Measurements from ENCODE around the gene TMEM88.

Gene TMEM88

GRCh38 chr17:7887482-7888183 lies 32.8 kb downstream of the TMEM88 start:
- peak; percentile 85 for DNase-seq

GRCh38 chr17:7888184-7888920 lies 33.5 kb downstream of the TMEM88 start, which contains the start of gene CHD3:
Gene CHD3, plus strand, starts transcription at chr17:7888789. Its CDS starts 212 bp downstream, at chr17:7889001.
- peak; percentile 17 for DNase-seq

GRCh38 chr17:7889166-7889955 lies 34.5 kb downstream of the TMEM88 start:
- peak; percentile 15 for DNase-seq

- no peak for DNase-seq
Observed at GRCh38 chr17:7893187-7893880, 38.5 kb downstream of the TMEM88 start.

GRCh38 chr17:7894226-7894625 lies 39.4 kb downstream of the TMEM88 start:
- DNase-seq: no peak

- no peak for DNase-seq
Observed at GRCh38 chr17:7894866-7895265, 40.0 kb downstream of the TMEM88 start.

- DNase-seq: no peak
Observed at GRCh38 chr17:7897090-7897489, 42.2 kb downstream of the TMEM88 start.

GRCh38 chr17:7897773-7898172 lies 42.9 kb downstream of the TMEM88 start:
- no peak for DNase-seq

GRCh38 chr17:7903154-7904103 lies 48.6 kb downstream of the TMEM88 start:
- no peak for DNase-seq

Measured in activated gamma-delta T cell treated with Interleukin-2 at 50 U/mL for 16 hours (primary cell).